PC-3 (cell line): Measurements from ENCODE around the gene ULK4.

Experiments used
- EZH2 ChIP-seq: fragments of 300-600 bp; sonication (generic); IDR thresholded peaks from one replicate; pipeline ENCODE4 v1.6.1; 2017; ENCODE audit warnings: antibody characterized with exemption, mild to moderate bottlenecking, low read length; ENCODE audit not compliant: unreplicated experiment
- EZH2phosphoT487 ChIP-seq: fragments of 300-600 bp; sonication (generic); IDR thresholded peaks from 2 replicates; pipeline ENCODE4 v1.6.1; 2018; ENCODE audit warnings: mild to moderate bottlenecking, antibody characterized with exemption, low read length, borderline replicate concordance

DNA sequence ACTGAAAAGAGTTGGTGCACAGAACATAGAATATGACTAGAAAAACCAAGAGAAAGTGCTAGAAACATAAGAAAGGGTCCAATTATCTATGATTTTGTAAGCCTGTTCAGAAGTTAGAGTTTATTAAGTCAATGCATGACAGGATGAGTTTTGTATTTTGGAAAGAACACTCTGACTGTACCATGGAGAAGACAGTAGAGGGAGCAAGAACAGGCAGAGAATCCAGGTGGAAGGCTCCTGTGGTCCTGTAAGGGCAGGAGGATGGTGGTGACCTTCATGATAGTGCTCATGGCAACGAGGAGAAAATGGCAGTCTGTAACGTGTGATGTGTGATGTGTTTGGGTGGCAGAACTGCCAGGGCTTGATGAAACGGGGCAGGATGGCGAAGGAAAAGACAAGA, 513.5 kb downstream of the ULK4 start:
- no peak for TF ChIP-seq EZH2
- TF ChIP-seq EZH2phosphoT487, result no peak
